OCI-LY3 (cell line): ENCODE measurements around the gene DIPK1A.

ENCODE experiments used
- H2AFZ ChIP-seq: fragments of 200-600, 300-600 bp; shearing (Covaris generic); 2 replicates; pipeline ENCODE4 v1.6.0; 2014; ENCODE audit warnings: antibody characterized with exemption, low read depth, low read length
- H3K27ac ChIP-seq: fragments of 200-600, 300-600 bp; sonication (generic); 2 replicates; pipeline ENCODE4 v1.5.1; 2014; ENCODE audit warnings: mild to moderate bottlenecking, low read length, moderate library complexity, mixed read lengths
- H3K27me3 ChIP-seq: fragments of 200-600, 300-600 bp; sonication (generic); 2 replicates; pipeline ENCODE4 v1.6.1; 2014; ENCODE audit warnings: low read depth, low read length, mixed read lengths
- H3K36me3 ChIP-seq: fragments of 200-600, 300-600 bp; sonication (generic); replicated peaks from 2 replicates; pipeline ENCODE3; 2014; ENCODE audit warnings: low read depth, low read length, mixed read lengths
- H3K4me1 ChIP-seq: fragments of 300-600, 200-600 bp; sonication (generic); 2 replicates; pipeline ENCODE4 v1.6.1; 2014; ENCODE audit warnings: low read length, mixed read lengths
- H3K4me2 ChIP-seq: fragments of 200-600, 300-600 bp; sonication (generic); 2 replicates; pipeline ENCODE4 v1.6.1; 2014; ENCODE audit warnings: low read length, mixed read lengths
- H3K4me3 ChIP-seq: fragments of 300-600, 200-600 bp; sonication (generic); 2 replicates; pipeline ENCODE4 v1.5.1; 2014; ENCODE audit warnings: antibody characterized with exemption, mild to moderate bottlenecking, low read length, moderate library complexity
- H3K79me2 ChIP-seq: fragments of 300-600, 200-600 bp; shearing (Covaris generic); 2 replicates; pipeline ENCODE4 v1.6.1; 2014; ENCODE audit warnings: mild to moderate bottlenecking, low read length, mixed read lengths
- H3K9ac ChIP-seq: fragments of 300-600, 200-600 bp; shearing (Covaris generic); 2 replicates; pipeline ENCODE4 v1.6.0; 2014; ENCODE audit warnings: mild to moderate bottlenecking, low read length, moderate library complexity
- H3K9me3 ChIP-seq: fragments of 200-600, 300-600 bp; shearing (Covaris generic); 2 replicates; pipeline ENCODE4 v1.6.1; 2014; ENCODE audit warnings: low read length, mixed read lengths; ENCODE audit not compliant: insufficient read depth
- H4K20me1 ChIP-seq: fragments of 200-600, 300-600 bp; sonication (generic); 2 replicates; pipeline ENCODE4 v1.6.1; 2016; ENCODE audit warnings: low read length, mixed read lengths; ENCODE audit not compliant: insufficient read depth
- CTCF ChIP-seq: fragments of 200-600, 300-600 bp; sonication (generic); IDR thresholded peaks from 2 replicates; pipeline ENCODE4 v1.5.1; 2014; ENCODE audit warnings: antibody characterized with exemption, low read length, low read depth
- EZH2phosphoT487 ChIP-seq: fragments of 200-600 bp; shearing (Covaris generic); IDR thresholded peaks from 2 replicates; pipeline ENCODE4 v1.6.1; 2018; ENCODE audit warnings: antibody characterized with exemption, mixed run types, low read depth

Gene DIPK1A

GRCh38 chr1:92913093-92913819, 48.0 kb downstream of the DIPK1A start:
- peak; percentile 9; the same call in 1 of the 2 replicates for TF ChIP-seq CTCF
- no peak for TF ChIP-seq EZH2phosphoT487
- no peak overlapping the region for H3K9ac ChIP-seq
- H3K36me3 ChIP-seq, result no peaks in the 10 kb centered on the region
- peaks cover 19% of the 10 kb centered on the region for H4K20me1 ChIP-seq
- H3K4me3 ChIP-seq, result no peak overlapping the region
- no peak overlapping the region for H2AFZ ChIP-seq
- H3K9me3 ChIP-seq, result no peaks in the 10 kb centered on the region
- H3K27me3 ChIP-seq, result no peaks in the 10 kb centered on the region
- H3K79me2 ChIP-seq, result peaks cover 36% of the 10 kb centered on the region
- H3K27ac ChIP-seq, result no peak overlapping the region
- no peak overlapping the region for H3K4me2 ChIP-seq
- no peaks in the 10 kb centered on the region for H3K4me1 ChIP-seq

- no peak overlapping the region for H3K27ac ChIP-seq
- H3K4me1 ChIP-seq, result no peaks in the 10 kb centered on the region
- H3K4me2 ChIP-seq, result no peak overlapping the region
- H3K4me3 ChIP-seq, result no peak overlapping the region
- TF ChIP-seq EZH2phosphoT487, result no peak
- TF ChIP-seq CTCF, result no peak
- no peaks in the 10 kb centered on the region for H3K9me3 ChIP-seq
- H3K79me2 ChIP-seq, result peaks cover 36% of the 10 kb centered on the region
- no peak overlapping the region for H3K9ac ChIP-seq
- peaks cover 19% of the 10 kb centered on the region for H4K20me1 ChIP-seq
- no peak overlapping the region for H2AFZ ChIP-seq
- no peaks in the 10 kb centered on the region for H3K36me3 ChIP-seq
- no peaks in the 10 kb centered on the region for H3K27me3 ChIP-seq
Measured at GRCh38 chr1:92910081-92910480, 51.2 kb downstream of the DIPK1A start.

GRCh38 chr1:92909321-92909720, 51.9 kb downstream of the DIPK1A start:
- no peak overlapping the region for H3K4me2 ChIP-seq
- H3K4me1 ChIP-seq, result no peaks in the 10 kb centered on the region
- no peaks in the 10 kb centered on the region for H3K9me3 ChIP-seq
- no peak overlapping the region for H2AFZ ChIP-seq
- peaks cover 36% of the 10 kb centered on the region for H3K79me2 ChIP-seq
- no peak overlapping the region for H3K9ac ChIP-seq
- no peak for TF ChIP-seq CTCF
- no peak for TF ChIP-seq EZH2phosphoT487
- H3K36me3 ChIP-seq, result no peaks in the 10 kb centered on the region
- H3K27me3 ChIP-seq, result no peaks in the 10 kb centered on the region
- peaks cover 19% of the 10 kb centered on the region for H4K20me1 ChIP-seq
- H3K4me3 ChIP-seq, result no peak overlapping the region
- H3K27ac ChIP-seq, result no peak overlapping the region

GRCh38 chr1:92907949-92908684, 53.1 kb downstream of the DIPK1A start:
- H3K79me2 ChIP-seq, result peaks cover 26% of the 10 kb centered on the region
- H3K4me1 ChIP-seq, result no peaks in the 10 kb centered on the region
- H3K4me3 ChIP-seq, result no peak overlapping the region
- no peaks in the 10 kb centered on the region for H3K27me3 ChIP-seq
- peaks cover 7% of the 10 kb centered on the region; the same call in 1 of the 2 replicates for H4K20me1 ChIP-seq
- no peak overlapping the region for H3K9ac ChIP-seq
- no peak overlapping the region for H2AFZ ChIP-seq
- H3K27ac ChIP-seq, result no peak overlapping the region
- TF ChIP-seq CTCF (no peak), EZH2phosphoT487 (no peak)
- no peak overlapping the region for H3K4me2 ChIP-seq
- H3K36me3 ChIP-seq, result no peaks in the 10 kb centered on the region
- no peaks in the 10 kb centered on the region for H3K9me3 ChIP-seq
